NCI-H1417 (cell line): ENCODE measurements around the gene SEPTIN8.
"Not testable (repeated sequence)": the region's sequence is repeated elsewhere in the genome, so short reads cannot be mapped to it uniquely, and the experiment has no call there.

ENCODE experiments used
- DNase-seq, 3 experiments: peaks; one replicate each; lab custom pipeline; 2025; lab: John Stamatoyannopoulos, UW

Gene SEPTIN8

GRCh38 chr5:132812781-132813598 lies 36.0 kb upstream of the SEPTIN8 start, which contains the start of gene SOWAHA:
SOWAHA (plus strand) TSS chr5:132813302; CDS start chr5:132813622, 320 bp downstream.
- DNase-seq = peak; percentile 67 to 74 (median 72)

GRCh38 chr5:132812123-132812765 lies 35.2 kb upstream of the SEPTIN8 start:
- peak; percentile 15 to 62 (median 40) for DNase-seq

- DNase-seq = no peak
Observed at GRCh38 chr5:132810605-132811004, 33.6 kb upstream of the SEPTIN8 start.

- no peak for DNase-seq
Observed at GRCh38 chr5:132808866-132809265, 31.8 kb upstream of the SEPTIN8 start.

- no peak for DNase-seq
Observed at GRCh38 chr5:132808448-132808847, 31.4 kb upstream of the SEPTIN8 start.

- DNase-seq = no peak
Observed at GRCh38 chr5:132807163-132807838, 30.3 kb upstream of the SEPTIN8 start.

- DNase-seq = not testable (repeated sequence)
Observed at GRCh38 chr5:132806804-132807162, 29.7 kb upstream of the SEPTIN8 start.

- not testable (repeated sequence) for DNase-seq
Observed at GRCh38 chr5:132805872-132806271, 28.8 kb upstream of the SEPTIN8 start.

- DNase-seq = not testable (repeated sequence)
Observed at GRCh38 chr5:132804219-132804618, 27.2 kb upstream of the SEPTIN8 start.

- not testable (repeated sequence) for DNase-seq
Observed at GRCh38 chr5:132802685-132803066, 25.6 kb upstream of the SEPTIN8 start.

GRCh38 chr5:132802044-132802684 lies 25.1 kb upstream of the SEPTIN8 start:
- DNase-seq = no peak

GRCh38 chr5:132800545-132800944 lies 23.5 kb upstream of the SEPTIN8 start:
- DNase-seq = no peak

- DNase-seq = no peak
Observed at GRCh38 chr5:132799392-132799791, 22.4 kb upstream of the SEPTIN8 start.

- DNase-seq = no peak
Observed at GRCh38 chr5:132797651-132798050, 20.6 kb upstream of the SEPTIN8 start.

GRCh38 chr5:132791026-132791425 lies 14.0 kb upstream of the SEPTIN8 start:
- no peak for DNase-seq

- no peak for DNase-seq
Observed at GRCh38 chr5:132790201-132790865, 13.3 kb upstream of the SEPTIN8 start.

GRCh38 chr5:132788990-132789886 lies 12.2 kb upstream of the SEPTIN8 start:
- DNase-seq = no peak

GRCh38 chr5:132788508-132788907 lies 11.5 kb upstream of the SEPTIN8 start:
- no peak for DNase-seq

GRCh38 chr5:132787076-132787475 lies 10.0 kb upstream of the SEPTIN8 start:
- no peak for DNase-seq

- no peak for DNase-seq
Observed at GRCh38 chr5:132785864-132786263, 8.8 kb upstream of the SEPTIN8 start.

GRCh38 chr5:132785365-132785764 lies 8.3 kb upstream of the SEPTIN8 start:
- DNase-seq = no peak
